Effector memory CD8-positive, alpha-beta T cell (primary cell): ENCODE data around the gene DENND2C.

Experiments used
- ATAC-seq: fragments of 150-1000 bp; cut with Tn5 transposase; replicated peaks from 2 replicates; pipeline ENCODE4 v1.10.0; 2021; ENCODE audit warnings: mild to moderate bottlenecking, moderate library complexity
- DNase-seq, 3 experiments: peaks; one replicate each; pipeline ENCODE4 v3.0.0; 2021
- H3K27ac Mint-ChIP-seq, 2 donors: one replicate each; pipeline ENCODE4 v1.8.0; 2022; ENCODE audit warnings: mild to moderate bottlenecking in 2 of 2, mixed read lengths in 2 of 2, moderate library complexity in 2 of 2
- H3K27me3 Mint-ChIP-seq, 2 donors: one replicate each; pipeline ENCODE4 v1.8.0; 2022; ENCODE audit warnings: mixed read lengths in 2 of 2
- H3K36me3 Mint-ChIP-seq: one replicate; pipeline ENCODE4 v1.8.0; 2022; ENCODE audit warnings: mild to moderate bottlenecking, moderate library complexity, mixed read lengths; ENCODE audit not compliant: insufficient read depth
- H3K4me1 Mint-ChIP-seq, 2 donors: one replicate each; pipeline ENCODE4 v1.8.0; 2022; ENCODE audit warnings: low read depth in 2 of 2, mixed read lengths in 2 of 2
- H3K4me3 Mint-ChIP-seq, 2 donors: one replicate each; pipeline ENCODE4 v1.8.0; 2022; ENCODE audit warnings: mild to moderate bottlenecking in 2 of 2, mixed read lengths in 2 of 2, moderate library complexity in 2 of 2
- H3K9me3 Mint-ChIP-seq, 2 donors: one replicate each; pipeline ENCODE4 v1.8.0; 2022; ENCODE audit warnings: mixed read lengths in 2 of 2

The DENND2C gene

DNA sequence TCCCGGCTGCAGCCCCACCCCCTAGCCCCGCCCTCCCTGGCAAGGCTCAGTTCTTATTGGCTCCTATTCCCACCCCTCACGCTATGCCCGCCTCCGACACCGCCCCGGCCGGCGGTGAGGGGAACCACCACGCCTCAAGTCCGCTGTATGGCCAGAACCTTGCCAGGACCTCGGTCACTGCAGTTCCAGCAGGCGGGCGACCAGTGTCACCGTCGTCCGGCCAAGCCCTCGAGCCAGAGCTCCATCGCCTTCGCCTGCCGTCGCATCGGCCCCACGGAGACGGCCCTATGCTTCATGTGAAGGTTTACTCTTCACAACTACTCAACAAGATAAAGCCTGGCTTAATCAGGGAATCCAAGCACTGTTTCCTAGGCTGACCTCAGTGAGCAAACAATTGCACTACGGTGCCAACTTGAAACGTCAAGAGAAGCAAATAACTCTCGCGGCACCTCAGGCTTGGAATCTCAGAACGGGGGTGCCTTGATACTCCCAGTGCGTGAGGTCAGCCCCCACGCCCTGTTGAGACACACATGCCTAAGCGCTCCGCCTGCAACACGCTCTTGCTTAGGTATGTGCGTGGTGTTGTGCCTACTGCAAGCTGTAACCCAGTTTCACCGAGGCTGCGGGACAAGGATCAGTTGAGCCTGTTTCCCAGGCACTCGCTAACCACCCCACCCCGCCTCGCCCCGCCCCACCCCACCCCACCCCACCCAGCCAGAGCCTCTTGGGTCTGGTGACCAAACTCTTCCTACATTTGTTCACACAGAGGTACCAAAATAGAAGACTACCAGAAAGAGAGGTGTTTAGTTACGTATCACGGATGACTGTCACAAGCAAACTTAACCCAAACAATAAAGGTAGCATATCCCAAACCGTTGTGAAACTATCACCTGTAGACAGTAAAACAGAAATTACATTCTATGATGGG is 498 bp upstream of the DENND2C start:
- ATAC-seq: peak; percentile 94
- Mint-ChIP-seq H3K36me3 (peaks cover 5% of the 10 kb centered on the region), H3K4me3 (peak overlapping the region; percentile 91 to 93), H3K27me3 (peaks cover 12 to 17% of the 10 kb centered on the region in 2 donors), H3K9me3 (no peaks in the 10 kb centered on the region), H3K4me1 (peaks cover 3 to 5% of the 10 kb centered on the region in 2 donors), H3K27ac (peak overlapping the region in 1 of 2 donors; percentile 62)
- DNase-seq: peak; percentile 69 to 76 (median 70)

GRCh38 chr1:114668784-114669561 is 876 bp downstream of the DENND2C start:
- Mint-ChIP-seq H3K36me3 (peaks cover 5% of the 10 kb centered on the region), H3K9me3 (no peaks in the 10 kb centered on the region), H3K27ac (peak overlapping the region in 1 of 2 donors; percentile 62), H3K4me1 (peaks cover 3 to 5% of the 10 kb centered on the region in 2 donors), H3K4me3 (peak overlapping the region; percentile 91 to 93), H3K27me3 (peaks cover 0 to 7% of the 10 kb centered on the region in 2 donors)
- ATAC-seq (no peak), DNase-seq (no peak)

DNA sequence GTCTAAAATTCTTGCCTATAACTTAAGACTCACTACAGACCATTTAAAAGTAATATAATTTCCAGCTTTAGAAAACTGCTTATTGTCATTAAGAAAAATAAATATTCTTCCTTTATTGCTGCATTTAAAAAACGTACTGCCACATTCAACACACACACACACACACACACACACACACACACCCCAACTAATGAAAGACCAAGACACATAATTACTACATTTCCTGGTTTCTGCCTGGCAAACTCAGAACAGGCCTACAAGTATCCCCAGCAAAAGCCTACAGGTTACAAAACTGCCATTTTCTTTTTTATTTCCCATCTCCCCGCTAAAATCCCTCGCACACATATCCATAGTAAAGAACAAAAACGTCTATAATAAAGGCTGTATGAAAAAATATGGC is 1.5 kb downstream of the DENND2C start:
- DNase-seq (no peak), ATAC-seq (no peak)
- H3K4me1 Mint-ChIP-seq: peaks cover 3 to 5% of the 10 kb centered on the region in 2 donors
- H3K4me3 Mint-ChIP-seq: no peak overlapping the region
- no peaks in the 10 kb centered on the region for H3K9me3 Mint-ChIP-seq
- H3K27ac Mint-ChIP-seq: no peak overlapping the region
- peaks cover 0 to 6% of the 10 kb centered on the region in 2 donors for H3K27me3 Mint-ChIP-seq
- H3K36me3 Mint-ChIP-seq: peaks cover 5% of the 10 kb centered on the region

GRCh38 chr1:114666954-114667353 is 2.9 kb downstream of the DENND2C start:
- Mint-ChIP-seq H3K9me3 (no peaks in the 10 kb centered on the region), H3K4me1 (peaks cover 3 to 5% of the 10 kb centered on the region in 2 donors), H3K27ac (no peak overlapping the region), H3K36me3 (peaks cover 5% of the 10 kb centered on the region), H3K4me3 (no peak overlapping the region), H3K27me3 (peaks cover 0 to 6% of the 10 kb centered on the region in 2 donors)
- no peak for ATAC-seq
- no peak for DNase-seq

- no peaks in the 10 kb centered on the region for H3K4me1 Mint-ChIP-seq
- DNase-seq (no peak), ATAC-seq (no peak)
- H3K27ac Mint-ChIP-seq: no peak overlapping the region
- H3K36me3 Mint-ChIP-seq: no peaks in the 10 kb centered on the region
- H3K9me3 Mint-ChIP-seq: no peaks in the 10 kb centered on the region
- H3K4me3 Mint-ChIP-seq: no peak overlapping the region
- peaks cover 10 to 12% of the 10 kb centered on the region in 2 donors for H3K27me3 Mint-ChIP-seq
Observed at GRCh38 chr1:114660238-114660637, 9.6 kb downstream of the DENND2C start.

GRCh38 chr1:114651893-114652292 is 18.0 kb downstream of the DENND2C start:
- H3K4me1 Mint-ChIP-seq: no peaks in the 10 kb centered on the region
- DNase-seq: no peak
- no peak overlapping the region for H3K4me3 Mint-ChIP-seq
- peaks cover 0 to 12% of the 10 kb centered on the region in 2 donors for H3K27me3 Mint-ChIP-seq
- ATAC-seq: no peak
- H3K27ac Mint-ChIP-seq: no peak overlapping the region
- no peaks in the 10 kb centered on the region for H3K9me3 Mint-ChIP-seq
- no peaks in the 10 kb centered on the region for H3K36me3 Mint-ChIP-seq

DNA sequence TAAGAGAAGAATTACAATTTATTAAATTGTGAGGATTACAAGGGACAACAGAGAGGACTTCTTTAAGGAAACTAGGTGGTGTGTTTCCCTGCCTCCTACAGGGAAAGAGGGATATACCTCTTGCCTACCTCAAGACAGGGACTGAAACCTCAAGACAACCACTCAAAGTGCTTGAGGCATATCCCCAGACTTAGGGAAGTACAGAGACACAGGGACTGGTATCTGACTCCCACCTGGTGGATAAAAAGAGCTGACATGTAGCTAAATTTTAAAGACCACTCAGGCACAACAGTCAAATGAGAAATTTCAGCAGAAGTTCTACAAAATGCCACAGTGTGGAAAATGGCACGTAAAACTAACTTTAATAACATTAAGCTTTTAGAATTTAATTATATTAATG is 21.3 kb downstream of the DENND2C start:
- ATAC-seq: no peak
- H3K4me1 Mint-ChIP-seq: no peaks in the 10 kb centered on the region
- no peak overlapping the region for H3K27ac Mint-ChIP-seq
- no peaks in the 10 kb centered on the region for H3K36me3 Mint-ChIP-seq
- no peak for DNase-seq
- H3K27me3 Mint-ChIP-seq: peaks cover 0 to 12% of the 10 kb centered on the region in 2 donors
- H3K9me3 Mint-ChIP-seq: no peaks in the 10 kb centered on the region
- H3K4me3 Mint-ChIP-seq: no peak overlapping the region

DNA sequence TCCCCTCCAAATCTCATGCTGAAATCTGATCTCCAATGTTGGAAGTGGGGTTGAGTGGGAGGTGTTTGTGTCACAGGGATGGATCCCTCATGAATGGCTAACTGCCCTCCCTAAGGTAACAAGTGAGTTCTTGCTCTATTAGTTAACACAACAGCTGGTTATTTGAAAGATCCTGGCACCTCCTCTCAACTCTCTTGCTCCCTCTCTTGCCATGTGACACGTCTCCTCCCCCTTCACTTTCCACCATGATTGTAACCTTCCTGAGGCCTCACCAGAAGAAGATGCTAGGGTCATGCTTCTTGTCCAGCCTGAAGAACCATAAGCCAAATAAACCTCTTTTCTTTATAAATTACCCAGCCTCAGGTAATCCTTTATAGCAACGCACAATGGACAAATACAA is 28.5 kb downstream of the DENND2C start:
- Mint-ChIP-seq H3K27me3 (no peaks in the 10 kb centered on the region), H3K27ac (no peak overlapping the region), H3K9me3 (no peaks in the 10 kb centered on the region), H3K4me1 (no peaks in the 10 kb centered on the region), H3K4me3 (no peak overlapping the region), H3K36me3 (no peaks in the 10 kb centered on the region)
- no peak for ATAC-seq
- DNase-seq: no peak

GRCh38 chr1:114638910-114639309 is 30.9 kb downstream of the DENND2C start:
- H3K27ac Mint-ChIP-seq: no peak overlapping the region
- H3K4me1 Mint-ChIP-seq: no peaks in the 10 kb centered on the region
- H3K4me3 Mint-ChIP-seq: no peak overlapping the region
- DNase-seq: no peak
- no peaks in the 10 kb centered on the region for H3K27me3 Mint-ChIP-seq
- no peak for ATAC-seq
- H3K36me3 Mint-ChIP-seq: no peaks in the 10 kb centered on the region
- H3K9me3 Mint-ChIP-seq: no peaks in the 10 kb centered on the region

GRCh38 chr1:114632427-114632826 is 37.4 kb downstream of the DENND2C start:
- no peak overlapping the region for H3K4me3 Mint-ChIP-seq
- H3K27ac Mint-ChIP-seq: no peak overlapping the region
- DNase-seq (no peak), ATAC-seq (no peak)
- H3K9me3 Mint-ChIP-seq: no peaks in the 10 kb centered on the region
- no peaks in the 10 kb centered on the region for H3K4me1 Mint-ChIP-seq
- H3K36me3 Mint-ChIP-seq: no peaks in the 10 kb centered on the region
- H3K27me3 Mint-ChIP-seq: peaks cover 14 to 34% of the 10 kb centered on the region in 2 donors

DNA sequence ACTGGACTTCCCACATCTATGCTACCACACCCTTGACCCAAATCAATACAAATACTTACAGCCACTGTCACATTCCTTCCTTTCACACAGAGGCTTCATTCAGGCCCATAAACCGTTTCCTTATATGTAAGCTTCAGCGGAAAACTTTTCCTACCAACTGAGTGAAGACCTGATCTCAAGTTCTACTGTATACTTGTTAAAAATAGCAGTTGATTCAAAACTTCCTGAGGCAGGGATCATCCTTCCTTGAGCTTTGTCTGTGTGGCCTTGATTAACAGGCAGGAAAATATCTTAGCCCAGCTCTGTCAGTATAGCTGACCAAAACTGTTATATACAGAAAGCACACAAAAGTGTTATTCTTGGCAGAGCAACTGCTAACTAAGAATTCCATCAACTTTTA is 42.7 kb downstream of the DENND2C start:
- Mint-ChIP-seq H3K27ac (no peak overlapping the region), H3K27me3 (peaks cover 11 to 33% of the 10 kb centered on the region in 2 donors)
- ATAC-seq: no peak

GRCh38 chr1:114623364-114623763 is 46.5 kb downstream of the DENND2C start:
- no peak overlapping the region for H3K4me3 Mint-ChIP-seq
- no peaks in the 10 kb centered on the region for H3K9me3 Mint-ChIP-seq
- no peak overlapping the region for H3K27ac Mint-ChIP-seq
- no peaks in the 10 kb centered on the region for H3K36me3 Mint-ChIP-seq
- DNase-seq: no peak
- no peak for ATAC-seq
- H3K27me3 Mint-ChIP-seq: peaks cover under 1 to 14% of the 10 kb centered on the region in 2 donors
- no peaks in the 10 kb centered on the region for H3K4me1 Mint-ChIP-seq

More for the DNA sequence above, 42.7 kb downstream of the DENND2C start:
- H3K9me3 Mint-ChIP-seq: no peaks in the 10 kb centered on the region
- no peak overlapping the region for H3K4me3 Mint-ChIP-seq
- H3K4me1 Mint-ChIP-seq: no peaks in the 10 kb centered on the region
- H3K36me3 Mint-ChIP-seq: no peaks in the 10 kb centered on the region
- no peak for DNase-seq

DNA sequence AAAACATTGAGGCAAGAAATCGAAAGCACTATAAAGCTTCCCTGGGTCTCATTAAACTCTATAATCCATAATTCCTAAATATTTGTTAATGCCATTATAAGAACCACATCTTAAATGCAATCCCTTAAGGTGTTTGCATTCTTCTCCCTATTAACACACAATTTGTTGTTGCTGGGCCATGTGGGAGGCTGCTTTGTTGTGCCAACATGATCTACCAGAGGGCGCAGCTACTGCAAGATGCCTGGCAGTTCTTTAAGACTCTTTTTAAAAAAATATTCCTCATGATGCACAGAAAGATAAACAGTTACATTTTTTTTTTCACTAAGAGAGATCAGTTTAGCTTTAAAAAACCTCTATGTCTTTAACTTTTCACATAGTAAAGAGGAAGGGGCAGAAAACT is 49.4 kb downstream of the DENND2C start:
- H3K36me3 Mint-ChIP-seq: no peaks in the 10 kb centered on the region
- H3K4me3 Mint-ChIP-seq: no peak overlapping the region
- ATAC-seq: no peak
- H3K27me3 Mint-ChIP-seq: peaks cover 0 to 13% of the 10 kb centered on the region in 2 donors
- no peaks in the 10 kb centered on the region for H3K4me1 Mint-ChIP-seq
- H3K9me3 Mint-ChIP-seq: no peaks in the 10 kb centered on the region
- no peak overlapping the region for H3K27ac Mint-ChIP-seq
- no peak for DNase-seq
